Middle frontal gyrus (tissue), 1 donor: ENCODE measurements around the gene LHFPL3.
"Not testable (repeated sequence)": the region's sequence is repeated elsewhere in the genome, so short reads cannot be mapped to it uniquely, and the experiment has no call there.

Experiments
- DNase-seq: peaks from one replicate; pipeline ENCODE4 v3.0.0-alpha.2; 2015; ENCODE audit warnings: low spot score; ENCODE audit errors: extremely low spot score

Gene LHFPL3

DNA sequence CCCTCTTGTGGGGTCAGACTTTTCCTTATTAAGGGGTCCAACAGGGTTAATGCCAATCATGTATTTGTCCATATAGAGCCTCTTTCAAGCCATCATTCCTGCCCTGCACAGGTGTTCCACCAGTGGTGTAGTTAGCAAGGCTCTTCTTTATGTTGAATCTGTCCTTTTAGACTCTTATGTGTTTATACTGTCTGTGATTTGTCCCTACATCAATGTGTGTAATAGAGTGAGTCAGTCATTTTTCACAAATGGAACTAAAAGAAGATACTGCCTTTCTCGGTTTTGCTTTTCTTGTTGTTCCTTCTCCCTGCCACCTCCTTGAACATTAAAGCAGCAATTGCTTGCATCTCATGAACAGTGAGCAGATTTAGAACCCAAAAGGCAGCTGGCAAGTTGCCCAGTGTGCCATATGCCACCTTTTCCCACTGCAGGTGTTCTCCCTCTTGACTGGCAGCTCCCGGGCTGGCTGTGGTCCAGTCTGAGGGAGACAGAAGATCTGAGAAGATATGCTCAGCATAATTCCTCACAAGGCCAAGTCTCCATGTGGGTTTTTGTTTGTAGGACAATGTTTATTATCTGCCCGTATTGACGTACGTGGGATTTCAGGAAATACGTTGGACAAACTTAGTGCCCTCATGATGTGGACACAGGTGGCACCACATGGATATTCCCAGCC lies 154.1 kb downstream of the LHFPL3 start:
- no peak for DNase-seq

DNA sequence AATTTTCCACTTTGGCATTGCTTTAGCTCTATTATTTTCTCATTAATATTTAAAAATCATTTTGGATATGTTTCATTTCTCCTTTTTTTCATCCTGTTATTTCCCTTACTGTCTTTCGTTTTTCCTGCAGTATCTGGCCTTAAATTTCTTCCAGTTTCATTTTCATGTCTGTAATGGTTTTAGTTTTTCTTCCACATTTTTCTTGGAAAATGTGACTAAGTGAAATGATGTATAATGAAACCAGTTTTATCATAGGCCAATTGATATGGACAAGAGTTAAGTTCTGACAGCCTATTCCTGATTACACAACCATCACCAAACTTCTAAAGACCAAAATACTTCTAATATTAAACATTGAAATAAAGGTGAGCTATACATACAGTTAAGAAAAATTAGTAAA lies 158.5 kb downstream of the LHFPL3 start:
- DNase-seq: no peak

- DNase-seq: no peak
Observed at GRCh38 chr7:104487642-104488041, 159.2 kb downstream of the LHFPL3 start.

DNA sequence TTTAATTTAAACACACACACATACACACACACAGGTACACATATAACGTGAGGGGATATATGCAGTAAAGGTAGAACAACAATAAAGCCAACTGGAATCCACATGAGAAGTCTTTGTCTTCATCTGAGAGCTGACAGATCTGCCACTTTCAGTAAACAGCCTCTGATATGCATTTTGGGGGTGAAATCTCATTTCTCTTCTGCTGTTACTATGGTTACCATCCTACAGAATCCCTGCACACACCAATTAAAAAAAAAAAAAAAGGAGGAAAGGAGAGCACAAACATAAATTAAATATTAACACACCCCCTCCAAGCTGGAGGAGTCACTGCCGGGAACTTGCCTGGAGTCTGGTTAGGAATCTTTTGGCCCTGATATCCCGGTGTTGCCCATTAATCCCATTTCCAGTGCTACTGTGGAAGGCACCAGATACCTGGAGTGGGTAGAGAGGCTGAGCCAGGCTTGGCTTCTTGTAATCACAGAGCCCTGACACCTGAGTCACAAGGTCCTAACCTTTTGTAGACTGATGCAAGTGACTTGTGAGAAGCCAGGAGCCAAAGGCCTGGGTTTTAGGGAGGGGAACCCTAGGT lies 169.1 kb downstream of the LHFPL3 start:
- DNase-seq: no peak

GRCh38 chr7:104499975-104500374 lies 171.6 kb downstream of the LHFPL3 start:
- DNase-seq: no peak

- DNase-seq: no peak
Observed at GRCh38 chr7:104509874-104510273, 181.5 kb downstream of the LHFPL3 start.

GRCh38 chr7:104524853-104525252 lies 196.4 kb downstream of the LHFPL3 start:
- DNase-seq: no peak

DNA sequence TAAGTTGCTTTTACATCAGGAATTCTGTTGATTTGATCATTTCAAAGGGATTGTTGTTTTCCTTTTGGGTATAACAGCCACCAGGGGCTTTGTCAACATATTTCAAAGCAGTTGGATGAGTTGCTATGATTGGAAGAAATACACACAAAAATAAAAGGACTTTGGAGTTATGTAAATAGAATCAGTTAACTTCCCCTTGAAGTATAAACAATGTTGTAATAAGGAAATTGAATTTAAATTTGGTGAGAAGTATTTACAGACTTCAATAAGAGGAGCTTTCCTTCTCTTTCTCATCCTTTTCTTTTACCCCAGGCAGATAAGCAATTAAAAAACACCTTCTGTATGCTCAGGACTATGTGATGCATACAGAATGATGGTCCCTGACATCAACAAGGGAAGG lies 199.7 kb downstream of the LHFPL3 start:
- no peak for DNase-seq

GRCh38 chr7:104529567-104529966 lies 201.2 kb downstream of the LHFPL3 start:
- no peak for DNase-seq

DNA sequence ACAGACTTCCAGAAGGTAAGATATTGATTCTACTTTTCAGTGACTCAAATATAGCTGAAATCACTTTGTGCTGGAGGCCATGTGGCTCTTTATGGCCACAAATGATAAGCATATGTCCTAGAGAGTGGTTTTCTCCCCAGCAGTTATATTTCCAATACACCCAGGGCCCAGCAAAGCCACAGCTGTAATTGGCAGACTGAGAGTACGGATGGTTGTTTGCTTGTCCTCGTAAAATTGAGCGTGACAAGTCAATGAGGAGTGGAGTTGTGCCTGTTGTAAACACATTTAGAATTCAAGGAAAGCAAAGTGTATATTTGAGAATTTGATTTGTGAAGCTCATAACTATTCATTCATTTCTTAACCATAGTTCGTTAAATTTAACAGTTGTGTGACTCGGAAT lies 201.8 kb downstream of the LHFPL3 start:
- no peak for DNase-seq

DNA sequence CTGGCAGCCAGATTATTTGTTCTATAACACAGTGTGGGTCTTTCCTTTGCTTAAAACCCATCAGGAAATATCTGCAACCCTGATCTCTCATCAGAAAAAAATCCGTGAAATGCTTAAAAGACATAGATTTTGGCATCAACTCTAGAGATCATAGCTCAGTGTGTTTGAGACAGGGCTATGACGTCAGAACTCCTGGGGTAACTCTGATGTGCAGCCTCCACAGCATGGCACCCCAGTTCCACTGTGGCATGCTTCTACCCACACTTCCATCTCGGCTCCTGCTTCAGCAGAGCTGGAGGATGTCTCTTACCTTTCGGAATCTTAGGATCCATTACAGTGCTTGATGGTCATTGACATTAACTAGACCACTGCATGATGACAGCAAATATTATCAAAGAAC lies 205.7 kb downstream of the LHFPL3 start:
- DNase-seq: no peak

DNA sequence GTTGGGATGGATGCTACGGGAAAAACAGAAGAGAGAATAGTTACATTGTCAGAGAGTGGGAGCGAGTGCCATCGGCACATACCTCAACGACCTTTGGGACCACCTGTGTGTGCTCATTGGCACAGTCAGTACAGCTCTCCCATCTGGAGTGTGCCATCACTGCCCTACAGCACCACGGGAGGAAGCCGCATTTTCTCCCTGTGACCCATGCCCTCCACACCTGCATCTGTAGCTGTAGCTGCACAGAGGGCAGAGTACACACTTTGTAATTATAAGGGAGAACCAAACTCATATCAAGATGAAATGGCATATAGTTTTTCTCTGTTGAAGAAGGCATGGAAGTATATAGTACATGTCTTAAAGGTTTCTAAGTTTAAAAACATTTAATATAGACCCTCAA lies 207.4 kb downstream of the LHFPL3 start:
- no peak for DNase-seq

DNA sequence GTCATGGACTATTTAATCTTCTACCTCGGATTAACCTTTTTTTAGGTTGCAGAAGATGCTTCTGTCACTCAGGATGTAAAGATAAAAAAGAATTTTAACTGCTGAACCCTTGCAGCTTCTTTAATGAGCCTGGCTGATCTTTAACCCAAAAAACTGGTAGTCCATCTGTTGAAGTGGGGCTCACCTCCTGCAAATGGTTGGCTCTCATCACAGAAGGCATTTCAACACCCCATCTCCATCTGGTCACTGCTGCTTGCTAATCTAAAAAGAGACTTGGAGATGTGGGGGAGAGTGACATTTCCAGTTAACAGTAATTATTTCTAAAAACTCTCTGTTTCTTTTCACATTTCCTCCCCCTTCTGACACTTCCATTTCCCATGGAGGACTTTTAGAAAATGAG lies 208.6 kb downstream of the LHFPL3 start:
- no peak for DNase-seq

DNA sequence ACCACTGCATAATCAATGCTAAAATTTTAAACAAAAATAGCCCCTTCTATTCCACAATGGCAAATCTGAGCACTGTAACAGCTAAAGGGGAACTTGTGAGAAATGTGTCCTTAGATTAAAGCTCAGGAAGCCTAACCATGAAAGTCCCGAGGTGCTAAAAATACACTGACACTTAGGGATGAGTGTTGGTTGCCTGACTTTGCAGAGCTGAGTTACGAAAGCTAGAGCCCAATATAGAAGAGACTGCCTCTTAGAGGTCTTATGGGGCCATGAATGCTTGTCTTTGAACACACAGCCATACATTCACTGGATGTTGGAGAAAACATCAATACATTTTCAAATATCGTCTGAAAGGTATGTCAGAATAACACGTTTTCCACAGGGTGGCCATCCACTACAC lies 209.7 kb downstream of the LHFPL3 start:
- no peak for DNase-seq

GRCh38 chr7:104541897-104542296 lies 213.5 kb downstream of the LHFPL3 start:
- DNase-seq: no peak

DNA sequence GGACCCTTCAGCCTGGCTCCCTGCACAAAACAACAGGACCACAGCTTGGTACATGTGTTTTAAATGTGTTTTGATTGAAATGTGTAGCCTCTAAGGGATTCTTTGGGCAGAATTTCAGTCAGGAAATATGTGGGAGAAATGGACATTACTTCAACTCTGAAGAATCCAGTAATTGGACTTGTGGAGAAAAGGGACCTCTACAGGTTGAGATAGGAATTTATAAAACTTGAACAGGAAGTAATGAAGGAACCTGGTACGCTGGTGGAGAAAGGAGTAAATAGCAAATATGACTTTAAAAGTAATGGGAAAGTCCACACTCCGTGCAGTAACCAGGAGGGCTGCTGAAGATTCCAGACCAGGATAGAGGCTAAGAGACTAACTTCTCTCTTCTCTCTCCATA lies 220.5 kb downstream of the LHFPL3 start:
- DNase-seq: no peak

- DNase-seq: no peak
Observed at GRCh38 chr7:104550362-104550761, 222.0 kb downstream of the LHFPL3 start.

GRCh38 chr7:104551226-104551625 lies 222.8 kb downstream of the LHFPL3 start:
- no peak for DNase-seq

DNA sequence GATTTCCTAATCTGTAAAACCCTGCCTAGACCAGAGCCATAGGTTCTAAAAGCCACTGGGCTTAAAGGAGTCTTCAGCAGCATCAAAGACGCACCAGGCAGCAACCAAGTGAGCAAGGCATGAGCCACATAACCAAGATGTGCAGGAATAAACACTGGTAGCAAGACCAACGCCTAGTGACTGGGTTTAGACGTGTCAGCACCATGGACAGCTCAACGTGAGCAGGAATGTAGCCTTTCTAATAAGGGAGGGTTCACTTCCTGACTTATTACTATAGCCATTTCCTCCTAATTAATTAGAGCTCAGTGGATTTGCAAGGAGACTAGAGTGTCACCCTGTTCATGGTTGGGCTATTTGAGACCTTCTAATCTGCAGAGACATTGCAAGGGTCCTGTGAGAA lies 223.7 kb downstream of the LHFPL3 start:
- no peak for DNase-seq

GRCh38 chr7:104553074-104553473 lies 224.7 kb downstream of the LHFPL3 start:
- no peak for DNase-seq

DNA sequence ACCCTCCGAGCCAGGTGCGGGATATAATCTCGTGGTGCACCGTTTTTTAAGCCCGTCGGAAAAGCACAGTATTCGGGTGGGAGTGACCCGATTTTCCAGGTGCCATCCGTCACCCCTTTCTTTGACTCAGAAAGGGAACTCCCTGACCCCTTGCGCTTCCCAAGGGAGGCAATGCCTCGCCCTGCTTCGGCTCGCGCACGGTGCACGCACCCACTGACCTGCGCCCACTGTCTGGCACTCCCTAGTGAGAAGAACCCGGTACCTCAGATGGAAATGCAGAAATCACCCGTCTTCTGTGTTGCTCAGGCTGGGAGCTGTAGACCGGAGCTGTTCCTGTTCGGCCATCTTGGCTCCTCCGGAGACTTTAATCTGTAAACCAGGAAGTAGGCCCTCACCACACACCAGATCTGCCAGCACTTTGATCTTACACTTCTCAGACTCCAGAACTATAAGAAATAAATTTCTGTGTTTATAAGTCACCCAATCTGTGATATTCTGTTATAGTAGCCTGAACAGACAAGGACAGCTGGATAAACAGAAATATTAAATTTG lies 235.0 kb downstream of the LHFPL3 start:
- not testable (repeated sequence) for DNase-seq

GRCh38 chr7:104569751-104570150 lies 241.3 kb downstream of the LHFPL3 start:
- DNase-seq: no peak

DNA sequence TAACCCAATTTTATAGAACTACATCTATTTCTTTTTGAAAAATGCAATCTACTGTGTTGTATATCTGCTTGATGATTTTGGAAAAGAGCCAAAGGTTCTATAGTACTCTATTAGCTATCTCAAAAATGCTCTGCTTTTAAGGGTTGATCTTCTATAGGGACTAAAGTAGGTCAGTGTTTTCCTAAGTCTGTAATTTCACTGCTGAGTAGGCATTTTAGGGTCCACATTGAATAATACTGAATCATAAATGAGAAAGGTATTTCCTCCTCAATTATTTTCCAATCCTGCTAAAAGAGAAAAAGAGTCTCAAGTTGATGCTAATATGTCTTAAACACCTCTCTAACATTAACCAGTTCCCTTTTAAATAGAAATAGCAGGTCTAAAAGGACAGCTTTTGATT lies 244.2 kb downstream of the LHFPL3 start:
- DNase-seq: no peak
